Frontal cortex (tissue), 4 donors: ENCODE results near the gene BTC. TPM values are rescaled to one million over a fixed set of nuclear protein-coding genes. Genes with fewer than 3 reads are reported as not detected.
"Not testable (repeated sequence)": the region's sequence is repeated elsewhere in the genome, so short reads cannot be mapped to it uniquely, and the experiment has no call there.

ENCODE experiments used
- DNase-seq, 2 donors: peaks; one replicate each; pipeline ENCODE4 v3.0.0; 2012; ENCODE audit warnings: low spot score in 2 of 2
- FAIRE-seq: peaks from 2 replicates; lab custom pipeline; 2012; peaks lifted over from hg19 to GRCh38; lab: Jason Lieb, UNC
- total RNA-seq: library from RNA; depleted of rRNA; stranded (reverse); fragments of >200 nt; gene quantifications from one replicate; pipeline ENCODE4 v1.2.3, GENCODE V29; 2014
- donor health status: control.
- donor health status: control.
- donor health status: control.

BTC gene
- total RNA-seq, 1 donor from 2014 or later: not detected

DNA sequence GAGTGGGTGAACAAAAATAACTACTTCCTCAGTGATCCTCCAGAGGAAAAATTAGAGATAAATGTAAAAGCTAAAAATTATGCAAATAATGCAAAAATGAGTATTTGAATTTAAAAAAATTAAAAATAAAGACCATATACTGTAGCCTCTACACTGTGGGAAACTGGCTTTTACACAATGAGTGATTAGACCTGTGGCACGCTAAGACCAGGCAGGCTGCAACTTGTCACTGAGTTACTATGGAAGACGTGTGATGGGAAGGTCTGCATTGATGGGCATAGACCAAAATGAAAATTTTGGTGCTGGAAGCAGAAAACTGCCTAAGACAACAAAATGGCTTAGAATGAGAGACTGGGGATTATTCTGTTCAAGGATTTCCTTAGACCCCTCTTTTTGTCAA, 30.2 kb downstream of the BTC start:
- FAIRE-seq (no peak), DNase-seq (no peak)

DNA sequence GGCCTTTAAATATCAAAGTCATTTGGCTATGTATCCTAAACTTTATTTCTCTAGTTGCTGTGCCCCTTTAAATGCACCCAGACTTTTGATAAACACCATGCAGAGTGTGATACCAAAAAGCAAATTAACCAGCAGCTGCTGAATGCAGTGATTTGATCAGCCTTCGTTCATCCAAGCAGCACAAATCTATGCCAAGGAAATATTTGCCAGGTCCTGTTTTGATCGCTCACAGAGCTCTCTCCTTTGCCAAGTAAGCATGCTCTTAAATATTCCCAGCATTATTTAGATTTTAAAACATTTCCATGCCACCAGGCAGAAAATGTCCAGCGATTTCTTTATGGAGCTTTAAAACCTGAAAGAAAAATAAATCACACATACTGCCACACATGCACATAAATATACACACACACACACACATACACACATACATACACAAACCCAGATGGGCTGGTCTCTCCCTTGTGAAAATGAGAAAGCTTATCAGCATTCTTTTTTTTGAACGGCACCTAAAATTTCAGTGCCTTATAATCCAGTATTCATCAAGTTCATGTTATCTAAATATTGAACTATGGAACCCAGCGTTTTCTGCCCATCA, 35.7 kb downstream of the BTC start:
- no peak for FAIRE-seq

DNA sequence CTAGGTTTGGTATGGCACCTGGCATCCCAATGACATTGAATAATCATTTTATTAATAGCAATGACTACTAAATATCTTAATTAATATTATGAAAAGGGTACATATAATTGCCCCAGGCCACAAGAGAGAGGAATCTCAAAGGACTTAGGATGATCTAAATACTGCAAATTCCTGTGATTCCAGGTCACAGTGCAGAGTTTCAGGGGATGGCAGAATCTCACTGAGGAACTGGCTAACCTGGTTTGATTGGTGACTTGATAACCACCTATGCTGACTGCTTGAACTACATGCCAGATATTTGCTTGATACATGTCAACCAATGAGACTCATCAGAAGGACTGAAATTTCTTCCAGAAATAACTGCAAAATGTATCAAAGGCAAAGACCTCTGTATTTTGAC, 37.2 kb downstream of the BTC start:
- no peak for FAIRE-seq
- no peak for DNase-seq

More for the DNA sequence above, 35.7 kb downstream of the BTC start:
- DNase-seq: no peak

DNA sequence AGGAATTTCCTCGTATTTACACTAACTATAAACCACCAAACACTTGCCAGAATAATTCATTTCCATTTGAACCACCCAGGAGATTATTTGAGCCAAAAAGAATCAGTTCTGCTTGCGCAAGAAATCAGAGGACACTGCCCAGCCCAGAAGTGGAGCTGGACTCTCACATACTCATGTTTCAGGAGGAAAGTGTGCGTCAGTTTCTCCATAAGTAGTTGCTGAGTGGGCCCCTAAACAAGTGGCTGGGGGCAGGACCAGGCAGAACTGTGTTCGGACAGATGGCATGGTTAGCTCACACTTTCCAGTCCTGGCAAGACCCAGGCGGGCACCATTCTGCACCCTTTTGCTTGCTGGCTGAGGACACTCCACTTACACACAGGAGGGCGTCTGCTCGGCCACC, 38.8 kb downstream of the BTC start:
- FAIRE-seq (no peak), DNase-seq (no peak)

DNA sequence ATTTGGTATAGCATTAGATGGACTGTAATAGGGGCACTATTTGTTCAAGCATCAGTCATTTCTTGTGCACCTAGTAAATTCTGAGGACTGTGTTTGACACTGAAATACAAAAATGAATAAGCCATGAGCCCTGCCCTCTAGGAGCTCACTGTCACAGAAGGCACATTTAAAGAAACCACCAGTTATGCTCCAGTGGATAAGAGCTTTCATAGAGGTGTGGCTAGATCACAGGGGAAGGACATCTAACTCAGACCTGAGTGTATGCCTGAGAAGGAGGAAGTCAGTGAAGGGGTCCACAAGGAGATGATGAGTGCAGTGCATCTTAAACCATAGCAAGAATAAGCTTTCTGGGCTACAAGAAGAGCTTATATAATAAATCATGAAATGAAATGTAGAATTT, 40.1 kb downstream of the BTC start:
- no peak for FAIRE-seq
- no peak for DNase-seq

DNA sequence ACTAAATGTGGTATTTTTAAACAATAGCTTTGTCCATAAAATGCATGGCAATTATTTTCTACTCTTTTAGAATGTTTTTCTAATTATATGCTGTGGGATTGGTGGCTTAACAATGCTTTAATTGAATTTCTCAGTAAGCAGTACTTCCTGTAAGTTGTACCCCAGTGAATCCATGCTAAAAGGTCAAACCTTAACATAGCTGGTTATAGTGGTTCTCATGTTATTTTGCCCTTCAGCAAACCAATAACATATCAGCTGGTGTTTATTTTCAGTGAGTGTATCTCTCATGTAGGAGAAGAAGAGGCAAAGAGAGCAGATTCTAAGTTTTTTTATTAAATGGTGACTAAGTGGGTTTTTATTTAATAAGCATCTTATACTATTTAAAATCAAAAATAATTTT, 41.5 kb downstream of the BTC start:
- no peak for FAIRE-seq
- DNase-seq: no peak

DNA sequence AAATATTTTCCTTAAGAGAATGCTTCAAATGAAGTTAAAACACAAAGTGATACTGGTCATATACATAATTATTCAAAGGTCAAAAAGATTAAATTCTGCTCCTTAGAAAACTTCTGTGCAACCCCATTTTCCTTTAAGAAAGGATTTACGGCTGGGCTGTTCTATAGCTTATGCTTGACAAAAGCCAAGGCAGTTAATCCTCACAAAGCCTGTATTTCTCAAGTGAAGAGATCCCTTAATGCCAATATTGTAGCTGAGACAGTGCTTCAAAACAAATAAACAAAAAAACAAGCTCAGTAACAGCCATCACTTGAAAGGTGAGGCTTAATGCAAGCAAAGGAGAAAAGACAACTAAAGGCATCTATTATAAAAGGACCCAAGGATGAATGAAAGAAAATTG, 42.5 kb downstream of the BTC start:
- DNase-seq: no peak
- no peak for FAIRE-seq

DNA sequence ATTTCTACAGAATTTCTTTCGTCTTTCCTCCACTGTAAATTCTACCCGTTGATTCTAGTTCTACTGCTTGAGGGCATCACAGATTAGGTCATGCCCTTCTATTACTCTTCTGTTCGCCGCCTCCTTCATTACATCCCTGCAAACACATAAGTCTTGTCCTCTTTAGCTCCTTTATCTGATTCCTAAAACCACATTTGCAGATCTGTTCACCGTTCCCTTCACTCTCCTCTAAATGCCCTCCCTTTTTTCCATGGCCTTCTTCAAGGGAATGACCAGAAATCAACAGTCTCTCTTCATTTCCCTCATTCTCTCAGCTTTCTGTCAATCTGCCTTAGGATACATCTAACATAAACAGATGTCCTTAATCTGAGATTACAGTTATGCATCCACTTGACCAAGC, 43.1 kb downstream of the BTC start:
- DNase-seq (no peak), FAIRE-seq (no peak)

DNA sequence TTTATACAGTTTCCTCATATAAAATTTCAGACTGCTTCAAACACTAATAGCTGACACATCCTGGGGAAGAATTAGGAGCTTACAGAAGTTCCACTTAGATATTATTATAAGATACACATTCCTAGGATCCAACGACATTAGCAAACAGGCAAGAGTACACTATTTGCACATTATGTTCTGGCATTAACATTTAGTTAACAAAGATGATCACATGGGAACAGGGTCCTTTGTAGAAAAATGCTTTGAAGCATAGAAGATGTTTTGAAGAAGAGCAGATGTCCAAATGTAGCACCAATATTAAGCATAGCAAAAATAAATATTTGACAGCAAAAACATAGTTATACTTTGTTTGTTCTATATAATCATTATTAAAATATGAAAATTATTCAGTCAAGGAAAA, 52.1 kb downstream of the BTC start:
- no peak for DNase-seq
- FAIRE-seq: no peak

DNA sequence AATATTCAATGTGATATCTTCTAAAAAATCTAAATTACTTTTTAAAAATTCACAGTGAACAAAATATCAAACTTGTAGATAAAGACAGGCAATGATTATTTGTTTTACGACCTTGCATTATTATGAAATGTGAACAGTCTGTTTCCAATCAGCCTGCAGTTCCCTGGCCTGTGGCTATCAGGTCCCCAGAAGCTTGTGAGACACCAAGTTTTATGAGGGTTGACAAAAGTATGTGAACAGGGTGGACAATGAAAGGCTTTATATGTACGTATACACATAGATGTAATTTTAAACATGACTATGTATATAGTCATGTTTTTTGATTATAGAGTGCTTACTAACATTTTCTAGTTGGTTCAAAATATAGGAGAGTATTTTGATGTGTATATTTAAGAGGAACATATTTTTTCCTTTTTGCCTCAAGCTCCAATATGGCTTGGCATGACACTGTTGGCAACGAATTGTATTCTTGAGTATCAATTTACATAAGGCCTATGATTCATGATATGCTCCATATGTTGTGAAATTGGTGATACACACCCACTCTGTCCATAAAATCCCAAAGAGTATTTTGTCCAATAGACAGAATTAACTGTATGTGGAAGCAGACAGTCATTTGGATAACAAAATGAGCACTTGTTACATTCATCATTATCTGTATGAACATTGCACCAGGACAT, 55.7 kb downstream of the BTC start:
- no peak for FAIRE-seq
- no peak for DNase-seq

DNA sequence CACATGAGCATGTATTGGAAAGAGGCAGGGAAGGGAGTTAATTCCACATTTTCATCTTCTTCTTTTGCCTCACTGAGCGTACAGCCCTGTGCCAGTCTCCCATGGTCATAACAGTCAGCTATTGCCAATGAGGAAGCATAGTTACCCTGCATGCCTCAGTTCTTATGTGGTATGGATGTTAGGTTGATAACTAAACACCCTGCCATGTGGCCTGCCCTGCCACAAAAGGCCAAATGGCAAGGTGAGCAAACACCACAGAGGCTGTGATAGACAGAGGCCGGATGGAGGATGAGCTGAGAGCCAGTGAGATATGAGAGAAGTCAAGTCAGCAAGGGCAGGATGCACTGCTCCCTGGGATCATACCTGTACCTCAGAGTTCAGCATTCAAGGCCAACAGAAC, 59.3 kb downstream of the BTC start:
- FAIRE-seq: no peak

DNA sequence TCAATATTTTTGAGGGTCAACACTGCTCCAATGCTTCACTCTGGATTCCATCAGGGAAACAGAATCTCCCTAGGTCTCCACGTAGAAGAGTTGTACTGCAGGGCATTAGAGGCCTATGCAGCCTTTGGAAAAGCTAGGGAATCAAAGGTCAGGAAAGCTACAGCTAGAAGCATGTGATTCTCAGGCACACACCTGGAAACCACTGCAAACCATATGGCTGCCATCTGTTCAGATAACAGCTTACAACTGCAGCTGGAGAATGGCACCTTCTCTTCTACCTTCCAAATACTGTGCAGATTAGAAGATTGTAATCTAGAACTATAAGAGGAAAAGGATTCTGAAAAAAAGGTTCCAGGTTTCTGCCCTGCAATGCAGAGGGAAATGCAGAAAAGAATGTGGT, 60.6 kb downstream of the BTC start:
- FAIRE-seq: no peak
- DNase-seq: no peak

More for the DNA sequence above, 59.3 kb downstream of the BTC start:
- no peak for DNase-seq

DNA sequence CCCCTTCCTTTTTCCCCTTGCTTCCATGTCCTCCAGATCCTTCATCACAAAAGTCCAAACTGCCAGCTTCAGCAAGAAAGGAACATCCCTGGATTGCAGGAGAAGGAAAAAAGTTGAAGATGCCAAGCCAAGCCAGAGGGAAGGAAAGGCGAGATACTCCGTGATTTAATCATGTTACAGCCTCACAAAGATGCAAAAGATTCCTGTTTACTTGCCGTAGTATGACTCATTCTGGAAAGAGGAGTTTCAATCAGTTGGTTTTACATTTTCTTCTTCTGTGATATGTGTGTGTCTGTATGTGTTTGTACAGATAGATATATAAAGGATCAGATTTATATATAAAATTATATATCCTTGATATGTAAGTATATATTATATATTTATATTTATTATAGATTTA, 69.3 kb downstream of the BTC start:
- DNase-seq (no peak), FAIRE-seq (no peak)

DNA sequence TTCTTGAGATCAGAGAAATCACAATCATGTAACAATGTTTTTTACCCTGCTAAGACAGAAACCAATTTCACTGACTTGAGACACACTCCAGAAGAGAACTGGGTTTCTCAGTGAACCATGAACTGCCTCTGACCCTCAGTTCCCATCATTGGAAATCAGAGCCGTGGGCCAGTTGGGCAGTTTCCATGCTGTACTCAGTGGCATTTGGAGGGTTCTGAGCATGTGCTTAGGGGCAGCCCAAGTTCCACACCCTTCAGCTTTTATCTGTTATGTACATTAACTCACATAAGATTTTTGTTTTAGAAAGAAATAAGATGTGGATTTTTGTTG, 77.9 kb downstream of the BTC start:
- FAIRE-seq (no peak), DNase-seq (no peak)

DNA sequence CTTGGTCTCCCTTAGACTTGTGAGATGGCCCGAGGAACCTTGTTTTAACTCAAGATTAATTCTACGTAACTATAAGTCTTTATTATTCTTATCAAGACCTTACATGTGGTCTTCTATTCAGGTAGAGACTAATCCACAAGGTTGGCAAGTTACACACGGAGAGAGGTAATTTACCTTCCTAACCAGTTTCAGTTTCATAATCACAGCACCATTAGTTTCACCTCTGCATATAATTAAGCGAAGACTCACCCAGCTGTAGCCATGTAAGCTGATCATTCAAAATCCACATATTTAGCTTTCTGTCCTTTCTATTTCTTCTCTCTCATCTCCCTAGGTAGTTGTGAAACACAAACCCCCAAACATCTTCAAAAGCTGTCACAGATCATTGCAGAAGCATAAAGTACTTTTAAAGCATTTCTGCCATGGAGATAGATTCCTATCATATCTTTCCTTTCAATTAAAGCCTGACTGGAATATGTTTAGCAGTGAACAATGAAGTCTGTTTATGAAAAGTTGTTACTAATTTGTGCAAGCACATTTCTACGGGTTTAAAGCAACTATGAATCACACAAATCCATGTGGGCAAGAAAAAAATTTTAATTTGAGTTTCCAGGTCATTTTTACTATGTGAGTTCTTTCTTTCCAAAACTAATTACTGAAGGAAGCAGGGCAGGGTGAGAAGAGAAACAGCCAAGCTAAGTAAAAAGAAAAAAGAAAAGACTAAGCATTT, 78.5 kb downstream of the BTC start:
- no peak for FAIRE-seq
- DNase-seq: no peak

DNA sequence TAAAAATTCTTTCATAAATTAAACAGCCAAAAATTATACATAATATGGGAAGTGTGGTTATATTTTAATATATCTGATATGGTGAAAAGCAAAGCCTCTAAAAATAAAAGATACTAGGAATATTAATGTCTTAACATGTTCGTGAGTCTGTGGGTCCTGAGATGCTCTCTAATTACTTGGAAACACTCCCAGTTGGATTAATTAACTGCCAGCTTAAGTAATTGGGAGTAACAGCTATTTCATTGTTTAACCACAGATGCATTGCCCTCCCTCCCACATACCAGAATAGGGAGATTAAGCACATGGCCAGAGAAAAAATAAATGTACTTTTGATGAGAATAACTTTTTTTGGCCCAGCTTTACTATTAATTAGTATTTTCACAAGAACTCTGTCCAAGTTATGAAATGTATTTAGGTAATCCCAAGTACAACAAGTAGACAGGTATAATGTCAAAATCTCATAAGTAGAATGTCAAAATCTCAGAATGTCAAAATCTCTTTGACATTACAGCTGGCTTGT, 79.7 kb downstream of the BTC start:
- DNase-seq: no peak
- no peak for FAIRE-seq

DNA sequence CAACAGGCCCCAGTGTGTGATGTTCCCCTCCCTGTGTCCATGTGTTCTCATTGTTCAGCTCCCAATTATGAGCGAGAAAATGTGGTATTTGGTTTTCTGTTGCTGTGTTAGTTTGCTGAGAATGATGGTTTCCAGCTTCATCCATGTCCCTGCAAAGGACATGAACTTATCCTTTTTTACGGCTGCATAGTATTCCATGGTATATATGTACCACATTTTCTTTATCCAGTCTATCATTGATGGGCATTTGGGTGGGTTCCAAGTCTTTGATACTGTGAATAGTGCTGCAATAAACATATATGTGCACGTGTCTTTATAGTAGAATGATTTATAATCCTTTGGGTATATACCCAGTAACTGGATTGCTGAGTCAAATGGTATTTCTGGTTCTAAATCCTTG, 86.2 kb downstream of the BTC start:
- not testable (repeated sequence) for FAIRE-seq, DNase-seq
